CD4-positive, alpha-beta T cell (primary cell): ENCODE results near the gene GFPT2. TPM values are rescaled to one million over a fixed set of nuclear protein-coding genes. Genes with fewer than 3 reads are reported as not detected.

Source experiments
- ATAC-seq: fragments of 200-7000 bp; cut with Tn5 transposase; one replicate; pipeline ENCODE4 v1.10.0; 2022; ENCODE audit warnings: mild to moderate bottlenecking; ENCODE audit not compliant: poor library complexity
- CTCF ChIA-PET: fragments of 350-600 bp; sonication (Branson Sonifier 250); formaldehyde crosslinking; loops from one replicate; lab custom pipeline; 2021; ENCODE audit warnings: antibody characterized with exemption, inconsistent platforms; lab: Charles Lee
- POLR2A ChIA-PET: fragments of 350-600 bp; sonication (Branson Sonifier 250); formaldehyde crosslinking; loops from one replicate; lab custom pipeline; 2021; ENCODE audit warnings: antibody characterized with exemption, inconsistent platforms; lab: Charles Lee
- DNase-seq, 14 experiments: peaks; one replicate each; pipeline ENCODE4 v3.0.0-alpha.2; 2013 to 2020; ENCODE audit warnings: mixed read lengths in 2 of 14
- H3K27ac ChIP-seq, 2 donors: one replicate each; pipeline versions ENCODE4 v1.5.1 to v1.7.0; 2013; ENCODE audit warnings: low read length in 2 of 2, low read depth in 1 of 2, mild to moderate bottlenecking in 1 of 2
- H3K27me3 ChIP-seq, 2 experiments: 1 replicate in 1 of 2; 2 replicates in 1 of 2; pipeline versions ENCODE4 v1.6.1 to v1.7.0; 2013; ENCODE audit warnings: low read length in 2 of 2, control low read depth in 1 of 2, mild to moderate bottlenecking in 1 of 2, moderate library complexity in 1 of 2; ENCODE audit not compliant: insufficient read depth in 2 of 2, control insufficient read depth in 1 of 2
- H3K36me3 ChIP-seq: one replicate; pipeline ENCODE4 v1.6.1; 2013; ENCODE audit warnings: low read length, control low read depth; ENCODE audit not compliant: insufficient read depth
- H3K4me1 ChIP-seq: one replicate; pipeline ENCODE4 v1.6.1; 2013; ENCODE audit warnings: low read length, control low read depth; ENCODE audit not compliant: insufficient read depth
- H3K4me3 ChIP-seq: one replicate; pipeline ENCODE4 v1.5.1; 2013; ENCODE audit warnings: mild to moderate bottlenecking, low read length, moderate library complexity
- H3K9me3 ChIP-seq, 2 experiments: 1 replicate in 1 of 2; 2 replicates in 1 of 2; pipeline versions ENCODE4 v1.6.1 to v1.7.0; 2013; ENCODE audit warnings: low read length in 2 of 2, mild to moderate bottlenecking in 2 of 2, control low read depth in 1 of 2, moderate library complexity in 1 of 2; ENCODE audit not compliant: control insufficient read depth in 1 of 2, insufficient read depth in 1 of 2
- H3K27ac Mint-ChIP-seq: one replicate; pipeline ENCODE4 v1.8.0; 2020; ENCODE audit warnings: mixed read lengths
- H3K27me3 Mint-ChIP-seq: one replicate; pipeline ENCODE4 v1.8.0; 2021; ENCODE audit warnings: mixed read lengths
- H3K36me3 Mint-ChIP-seq: one replicate; pipeline ENCODE4 v1.8.0; 2021; ENCODE audit warnings: low read depth, mixed read lengths
- H3K4me1 Mint-ChIP-seq: one replicate; pipeline ENCODE4 v1.8.0; 2021; ENCODE audit warnings: low read depth, mixed read lengths
- H3K4me3 Mint-ChIP-seq: one replicate; pipeline ENCODE4 v1.8.0; 2020; ENCODE audit warnings: mild to moderate bottlenecking, mixed read lengths
- H3K9me3 Mint-ChIP-seq: one replicate; pipeline ENCODE4 v1.8.0; 2020; ENCODE audit warnings: mixed read lengths
- intact Hi-C, 2 experiments: fragments of 100-400 bp; cut with DNase I in 1 of 2; cut with micrococcal nuclease in 1 of 2; formaldehyde crosslinking; loops; one replicate each; pipeline versions ENCODE4 v1.15.1 to v1.9.0; 2023 to 2025; cut with DNase I, micrococcal nuclease
- total RNA-seq, 174 experiments: library from RNA in 2 of 174; stranded (reverse) in 2 of 174; gene quantifications; one replicate each; pipeline ENCODE4 v1.2.3 and lab custom pipeline; 2021 to 2026
- TF ChIP-seq, protein P1 (sequence below): fragments of 200-600 bp; IDR thresholded peaks from one replicate; pipeline ENCODE4 v1.8.0; 2022; ENCODE audit warnings: antibody characterized with exemption, mild to moderate bottlenecking

GFPT2 gene
- total RNA-seq, 2 experiments from 2014 or later = 1.1 to 1.5 TPM

- H3K27ac ChIP-seq = no peak overlapping the region
- no peak overlapping the region for H3K4me3 ChIP-seq
- Mint-ChIP-seq H3K27me3 (peaks cover 17% of the 10 kb centered on the region), H3K27ac (no peak overlapping the region), H3K9me3 (no peaks in the 10 kb centered on the region), H3K36me3 (no peaks in the 10 kb centered on the region), H3K4me1 (no peaks in the 10 kb centered on the region), H3K4me3 (no peak overlapping the region)
- intact Hi-C loops = no loop called here
- TF ChIP-seq, protein P1, sequence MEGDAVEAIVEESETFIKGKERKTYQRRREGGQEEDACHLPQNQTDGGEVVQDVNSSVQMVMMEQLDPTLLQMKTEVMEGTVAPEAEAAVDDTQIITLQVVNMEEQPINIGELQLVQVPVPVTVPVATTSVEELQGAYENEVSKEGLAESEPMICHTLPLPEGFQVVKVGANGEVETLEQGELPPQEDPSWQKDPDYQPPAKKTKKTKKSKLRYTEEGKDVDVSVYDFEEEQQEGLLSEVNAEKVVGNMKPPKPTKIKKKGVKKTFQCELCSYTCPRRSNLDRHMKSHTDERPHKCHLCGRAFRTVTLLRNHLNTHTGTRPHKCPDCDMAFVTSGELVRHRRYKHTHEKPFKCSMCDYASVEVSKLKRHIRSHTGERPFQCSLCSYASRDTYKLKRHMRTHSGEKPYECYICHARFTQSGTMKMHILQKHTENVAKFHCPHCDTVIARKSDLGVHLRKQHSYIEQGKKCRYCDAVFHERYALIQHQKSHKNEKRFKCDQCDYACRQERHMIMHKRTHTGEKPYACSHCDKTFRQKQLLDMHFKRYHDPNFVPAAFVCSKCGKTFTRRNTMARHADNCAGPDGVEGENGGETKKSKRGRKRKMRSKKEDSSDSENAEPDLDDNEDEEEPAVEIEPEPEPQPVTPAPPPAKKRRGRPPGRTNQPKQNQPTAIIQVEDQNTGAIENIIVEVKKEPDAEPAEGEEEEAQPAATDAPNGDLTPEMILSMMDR = no peak
- ChIA-PET POLR2A (no interaction called here), CTCF (no interaction called here)
- peaks cover 0 to 10% of the 10 kb centered on the region in 2 experiments for H3K9me3 ChIP-seq
- H3K27me3 ChIP-seq = no peaks in the 10 kb centered on the region
- no peaks in the 10 kb centered on the region for H3K4me1 ChIP-seq
- ATAC-seq (no peak), DNase-seq (no peak)
- H3K36me3 ChIP-seq = no peaks in the 10 kb centered on the region
Observed at GRCh38 chr5:180390441-180391190, 37.5 kb upstream of the GFPT2 start.

- Histone ChIP-seq H3K4me3 (no peak overlapping the region), H3K27ac (no peak overlapping the region), H3K36me3 (no peaks in the 10 kb centered on the region), H3K27me3 (no peaks in the 10 kb centered on the region), H3K4me1 (no peaks in the 10 kb centered on the region), H3K9me3 (peaks cover 0 to 10% of the 10 kb centered on the region in 2 experiments)
- Mint-ChIP-seq H3K4me1 (no peaks in the 10 kb centered on the region), H3K36me3 (no peaks in the 10 kb centered on the region), H3K27ac (no peak overlapping the region), H3K9me3 (no peaks in the 10 kb centered on the region), H3K4me3 (no peak overlapping the region), H3K27me3 (peaks cover 18% of the 10 kb centered on the region)
- POLR2A ChIA-PET = no interaction called here
- TF ChIP-seq, protein P1 = no peak
- intact Hi-C loops = no loop called here
- ATAC-seq = no peak
- CTCF ChIA-PET = no interaction called here
- no peak for DNase-seq
Observed at GRCh38 chr5:180389252-180390101, 36.3 kb upstream of the GFPT2 start.

DNA sequence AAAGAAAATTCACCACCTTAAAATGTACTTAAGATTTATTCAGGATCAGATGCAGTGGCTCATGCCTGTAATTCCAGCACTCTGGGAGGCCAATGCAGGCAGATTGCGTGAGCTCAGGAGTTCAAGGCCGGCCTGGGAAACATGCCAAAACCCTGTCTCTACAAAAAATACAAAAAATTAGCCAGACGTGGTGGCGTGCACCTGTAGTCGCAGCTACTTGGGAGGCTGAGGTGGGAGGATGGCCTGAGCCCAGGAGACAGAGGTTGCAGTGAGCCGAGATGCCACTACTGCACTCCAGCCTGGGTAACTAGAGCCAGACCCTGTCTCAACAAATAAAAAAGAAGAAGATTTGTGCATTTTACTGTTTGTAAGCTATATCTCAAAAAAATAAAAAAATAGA is 34.7 kb upstream of the GFPT2 start:
- Mint-ChIP-seq H3K9me3 (no peaks in the 10 kb centered on the region), H3K27me3 (peaks cover 18% of the 10 kb centered on the region), H3K4me3 (no peak overlapping the region), H3K4me1 (no peaks in the 10 kb centered on the region), H3K27ac (no peak overlapping the region), H3K36me3 (no peaks in the 10 kb centered on the region)
- Histone ChIP-seq H3K4me1 (no peaks in the 10 kb centered on the region), H3K36me3 (no peaks in the 10 kb centered on the region), H3K9me3 (peaks cover 0 to 16% of the 10 kb centered on the region in 2 experiments), H3K27me3 (no peaks in the 10 kb centered on the region), H3K27ac (no peak overlapping the region), H3K4me3 (no peak overlapping the region)
- CTCF ChIA-PET = no interaction called here
- TF ChIP-seq, protein P1 = no peak
- ATAC-seq (no peak), DNase-seq (no peak)
- POLR2A ChIA-PET = no interaction called here
- intact Hi-C loops = no loop called here
